ENCODE results near the gene FGD2.

FGD2 gene

DNA sequence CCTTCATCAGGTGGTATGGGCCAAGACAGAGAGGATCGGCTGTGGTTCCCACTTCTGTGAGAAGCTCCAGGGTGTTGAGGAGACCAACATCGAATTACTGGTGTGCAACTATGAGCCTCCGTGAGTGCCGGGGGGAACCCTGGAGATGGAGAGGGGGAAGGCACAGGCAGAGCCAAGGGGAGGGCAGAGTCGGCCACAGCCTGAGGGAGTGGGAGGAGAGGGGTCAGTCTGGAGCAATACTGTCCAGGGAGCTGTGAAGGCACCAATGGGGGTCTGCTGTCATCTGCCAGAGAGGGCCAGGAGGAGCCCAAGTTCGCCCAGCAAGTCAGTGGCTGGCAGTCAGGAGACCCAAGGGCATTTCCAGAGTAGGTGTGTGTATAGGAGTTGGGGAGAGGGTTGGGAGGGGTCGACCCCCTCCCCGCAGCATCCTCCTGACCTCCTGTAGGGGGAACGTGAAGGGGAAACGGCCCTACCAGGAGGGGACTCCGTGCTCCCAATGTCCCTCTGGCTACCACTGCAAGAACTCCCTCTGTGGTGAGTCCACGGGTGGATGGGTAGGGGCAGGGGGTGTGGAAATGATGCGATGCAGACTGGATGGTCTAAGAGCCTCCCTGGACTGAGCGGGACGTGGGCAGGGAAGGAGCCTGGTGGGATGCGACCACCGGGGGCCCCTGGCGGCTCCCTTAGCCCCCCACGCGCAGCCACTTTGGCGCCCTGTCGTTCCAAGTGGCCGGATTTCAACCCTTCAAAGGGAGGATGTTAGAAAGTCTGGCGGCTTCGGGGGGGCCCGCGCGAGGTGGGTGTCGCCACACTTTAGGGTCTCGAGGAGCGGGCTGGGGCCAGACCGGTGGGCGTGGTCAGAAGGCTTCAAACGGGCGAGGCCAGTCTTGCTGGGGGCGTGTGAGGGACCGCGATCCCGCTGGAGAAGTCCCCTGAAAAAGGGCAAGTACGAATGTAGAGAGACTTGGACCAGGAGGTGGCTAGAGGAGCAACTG lies 43.7 kb upstream of the FGD2 start:
- TF ChIP-seq, protein P1, sequence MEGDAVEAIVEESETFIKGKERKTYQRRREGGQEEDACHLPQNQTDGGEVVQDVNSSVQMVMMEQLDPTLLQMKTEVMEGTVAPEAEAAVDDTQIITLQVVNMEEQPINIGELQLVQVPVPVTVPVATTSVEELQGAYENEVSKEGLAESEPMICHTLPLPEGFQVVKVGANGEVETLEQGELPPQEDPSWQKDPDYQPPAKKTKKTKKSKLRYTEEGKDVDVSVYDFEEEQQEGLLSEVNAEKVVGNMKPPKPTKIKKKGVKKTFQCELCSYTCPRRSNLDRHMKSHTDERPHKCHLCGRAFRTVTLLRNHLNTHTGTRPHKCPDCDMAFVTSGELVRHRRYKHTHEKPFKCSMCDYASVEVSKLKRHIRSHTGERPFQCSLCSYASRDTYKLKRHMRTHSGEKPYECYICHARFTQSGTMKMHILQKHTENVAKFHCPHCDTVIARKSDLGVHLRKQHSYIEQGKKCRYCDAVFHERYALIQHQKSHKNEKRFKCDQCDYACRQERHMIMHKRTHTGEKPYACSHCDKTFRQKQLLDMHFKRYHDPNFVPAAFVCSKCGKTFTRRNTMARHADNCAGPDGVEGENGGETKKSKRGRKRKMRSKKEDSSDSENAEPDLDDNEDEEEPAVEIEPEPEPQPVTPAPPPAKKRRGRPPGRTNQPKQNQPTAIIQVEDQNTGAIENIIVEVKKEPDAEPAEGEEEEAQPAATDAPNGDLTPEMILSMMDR (IDR thresholded peaks at IDR 0.05) = no peak

- TF ChIP-seq, protein P1 (IDR thresholded peaks at IDR 0.05) = no peak
Observed at GRCh38 chr6:36962874-36963273, 42.6 kb upstream of the FGD2 start.

DNA sequence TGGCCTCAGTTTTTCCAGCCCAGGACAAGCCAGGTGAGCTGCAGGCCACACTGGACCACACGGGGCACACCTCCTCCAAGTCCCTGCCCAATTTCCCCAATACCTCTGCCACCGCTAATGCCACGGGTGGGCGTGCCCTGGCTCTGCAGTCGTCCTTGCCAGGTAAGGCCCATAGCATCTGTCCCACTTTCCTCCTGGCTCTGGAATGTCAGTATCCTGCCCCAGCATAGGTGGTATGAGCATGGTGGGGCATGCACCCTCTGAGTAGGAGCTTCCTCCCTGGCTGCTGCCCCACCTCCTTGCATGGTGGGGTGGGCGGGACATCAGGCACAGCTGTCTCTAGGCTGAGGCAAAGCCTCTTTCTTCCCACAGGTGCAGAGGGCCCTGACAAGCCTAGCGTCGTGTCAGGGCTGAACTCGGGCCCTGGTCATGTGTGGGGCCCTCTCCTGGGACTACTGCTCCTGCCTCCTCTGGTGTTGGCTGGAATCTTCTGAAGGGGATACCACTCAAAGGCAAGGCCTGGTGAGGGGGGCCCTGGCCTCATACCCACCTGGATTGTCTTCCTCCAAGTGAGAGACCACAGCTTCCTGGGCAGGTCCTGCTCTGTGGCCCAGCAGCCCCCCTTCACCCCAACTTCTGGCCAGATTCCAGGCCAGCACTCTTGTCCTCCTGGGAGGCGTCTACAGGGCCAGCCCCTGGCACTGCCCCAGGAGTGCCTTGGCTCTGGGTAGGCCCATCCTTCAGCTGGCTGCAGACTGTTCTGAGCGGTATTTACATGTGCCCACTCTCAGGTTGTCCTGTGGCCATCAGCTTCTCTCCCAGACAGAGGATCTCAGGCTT lies 41.8 kb upstream of the FGD2 start:
- TF ChIP-seq, protein P1 (IDR thresholded peaks at IDR 0.05) = no peak

DNA sequence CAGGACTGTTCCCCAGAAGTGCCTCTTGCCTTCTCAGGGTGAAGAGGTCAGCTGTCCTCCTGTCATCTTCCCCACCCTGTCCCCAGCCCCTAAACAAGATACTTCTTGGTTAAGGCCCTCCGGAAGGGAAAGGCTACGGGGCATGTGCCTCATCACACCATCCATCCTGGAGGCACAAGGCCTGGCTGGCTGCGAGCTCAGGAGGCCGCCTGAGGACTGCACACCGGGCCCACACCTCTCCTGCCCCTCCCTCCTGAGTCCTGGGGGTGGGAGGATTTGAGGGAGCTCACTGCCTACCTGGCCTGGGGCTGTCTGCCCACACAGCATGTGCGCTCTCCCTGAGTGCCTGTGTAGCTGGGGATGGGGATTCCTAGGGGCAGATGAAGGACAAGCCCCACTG lies 41.1 kb upstream of the FGD2 start:
- TF ChIP-seq, protein P1 (IDR thresholded peaks at IDR 0.05) = no peak

GRCh38 chr6:36964908-36965307 lies 40.5 kb upstream of the FGD2 start:
- TF ChIP-seq, protein P1 (IDR thresholded peaks at IDR 0.05) = no peak

DNA sequence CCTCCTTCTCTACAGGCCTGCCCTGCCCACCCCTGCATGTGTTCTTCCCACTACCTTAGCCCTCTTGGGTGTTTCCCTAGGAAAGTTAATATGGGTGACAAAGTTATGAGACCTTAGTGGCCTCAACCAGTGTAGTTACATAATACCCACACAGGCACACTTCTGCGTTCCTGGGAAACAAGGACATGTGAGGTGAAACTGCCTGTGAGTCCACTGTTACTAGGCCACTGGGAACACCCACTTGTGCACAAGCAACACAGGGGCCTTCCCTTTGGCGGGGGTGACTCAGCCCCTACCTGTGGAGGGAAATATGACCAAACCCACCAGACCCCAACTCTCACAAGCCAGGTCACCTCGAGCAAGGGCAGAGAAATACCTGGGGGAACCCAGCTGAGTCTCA lies 38.2 kb upstream of the FGD2 start:
- TF ChIP-seq, protein P1 (IDR thresholded peaks at IDR 0.05) = no peak

DNA sequence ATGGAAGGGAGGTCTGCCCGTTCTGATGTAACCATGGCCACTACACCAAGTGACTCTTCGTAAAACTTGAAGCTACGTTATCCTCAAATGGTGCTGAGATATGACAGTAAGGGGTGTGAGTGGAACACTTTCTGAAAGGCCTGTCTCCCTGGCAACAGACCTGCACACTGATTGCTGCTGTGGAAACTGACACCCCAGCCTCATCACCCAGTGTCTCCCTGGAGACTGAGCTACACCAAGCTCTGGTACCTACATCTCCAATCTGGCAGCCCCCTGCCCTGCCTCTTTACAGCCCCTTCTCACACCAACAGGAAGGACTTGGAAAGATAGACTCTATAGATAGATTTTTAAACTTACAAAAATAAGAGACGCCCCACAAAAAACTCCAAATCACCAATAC lies 37.7 kb upstream of the FGD2 start:
- TF ChIP-seq, protein P1 (IDR thresholded peaks at IDR 0.05) = no peak
